Measurements from ENCODE around the gene CALB2. TPM values are rescaled to one million over a fixed set of nuclear protein-coding genes. Genes with fewer than 3 reads are reported as not detected.

The CALB2 gene
- total and polyA plus RNA-seq, 2 of the 4 experiments (the other 2 are of a cell fraction) = 0.18 to 0.32 TPM

- H3K9ac ChIP-seq (ENCODE audit: low read depth, low read length) = no peak overlapping the region
- TF ChIP-seq RFX5 (IDR thresholded peaks at IDR 0.05; ENCODE audit: low read depth, low read length) = no peak
- TF ChIP-seq USF2 (IDR thresholded peaks at IDR 0.05; ENCODE audit: low read depth, low read length) = 0 out of 2 replicates have a peak, but pooled peaks have one; percentile 12
- TF ChIP-seq SMC3 (IDR thresholded peaks at IDR 0.05; ENCODE audit: low read depth, low read length) = no peak
- TF ChIP-seq BHLHE40 (IDR thresholded peaks at IDR 0.05; ENCODE audit: low read depth, low read length) = no peak
- TF ChIP-seq CTCF (conservative IDR thresholded peaks at IDR 0.05; ENCODE audit: low read depth, low read length) = no peak
- TF ChIP-seq MAZ (IDR thresholded peaks at IDR 0.05; ENCODE audit: borderline replicate concordance, low read depth, low read length) = no peak
- no peak overlapping the region for H3K14ac ChIP-seq (replicated peaks; ENCODE audit: low read depth, low read length)
- ATAC-seq (ENCODE audit: low read depth) (peak; percentile 93), DNase-seq (peak; percentile 90)
- no peak overlapping the region for H2BK5ac ChIP-seq (ENCODE audit: low read depth, low read length, poor library complexity, severe bottlenecking)
- H3K36me3 ChIP-seq (ENCODE audit: control insufficient read depth, insufficient read depth, low read length) = no peaks in the 10 kb centered on the region
- H3K23ac ChIP-seq (ENCODE audit: low read depth, low read length) = no peak overlapping the region
- no peaks in the 10 kb centered on the region for H3K9me1 ChIP-seq (ENCODE audit: insufficient read depth, low read length)
- no TSS peak for BruUV-seq (replicated peaks)
- in situ Hi-C loops (cut with MboI; ENCODE audit: low sequenced_read_pairs) = no loop called here
- no peak overlapping the region for H3K27ac ChIP-seq (ENCODE audit: insufficient read depth, low read length)
- H2AFZ ChIP-seq (replicated peaks; ENCODE audit: low read length, poor library complexity) = peak overlapping the region; percentile 77
- no peak overlapping the region for H4K8ac ChIP-seq (ENCODE audit: low read depth in 2 of 2, low read length in 2 of 2)
- intact Hi-C loops (cut with micrococcal nuclease) = no loop called here
- no peaks in the 10 kb centered on the region for H3K79me1 ChIP-seq (ENCODE audit: low read depth in 1 of 2, low read length in 2 of 2)
- H4K91ac ChIP-seq (ENCODE audit: insufficient read depth, low read depth, low read length) = no peak overlapping the region
- WGBS, 2 experiments (ENCODE audit: extremely low coverage in 2 of 2, insufficient read length in 1 of 2) = 5% methylated on average over 35 of the region's 48 CpGs; no CpG with 5 or more reads in 1 of the 2 experiments
- no peak overlapping the region for H2AK5ac ChIP-seq (ENCODE audit: low read depth, low read length)
- H2BK120ac ChIP-seq (ENCODE audit: low read depth, low read length) = no peak overlapping the region
- peak overlapping the region; percentile 40 for H3K4me2 ChIP-seq (ENCODE audit: low read depth, low read length)
- POLR2A ChIA-PET (ENCODE audit: unreplicated experiment) = no interaction called here
- peak overlapping the region; percentile 17; the same call in 1 of the 2 replicates for H3K4me3 ChIP-seq (ENCODE audit: insufficient read depth, low read depth, low read length)
- H3K9me3 ChIP-seq (ENCODE audit: control insufficient read depth, insufficient read depth, low read length) = no peaks in the 10 kb centered on the region
- H3K27me3 ChIP-seq (ENCODE audit: control insufficient read depth, insufficient read depth, low read length) = peaks cover 20% of the 10 kb centered on the region
- no peaks in the 10 kb centered on the region for H4K20me1 ChIP-seq (ENCODE audit: insufficient read depth, low read length)
- H3K4me1 ChIP-seq (ENCODE audit: control insufficient read depth, insufficient read depth, low read length) = no peaks in the 10 kb centered on the region
- H2AK9ac ChIP-seq (replicated peaks; ENCODE audit: low read depth, low read length, poor library complexity) = no peak overlapping the region
- CTCF ChIA-PET = no interaction called here
- H3K4ac ChIP-seq (ENCODE audit: low read depth, low read length) = no peak overlapping the region
- no peak overlapping the region for H3K18ac ChIP-seq (ENCODE audit: low read depth, low read length)
- no peak overlapping the region for H3K56ac ChIP-seq (ENCODE audit: extremely low read depth, insufficient read depth, low read length)
- H2BK20ac ChIP-seq (ENCODE audit: low read depth, low read length) = no peak overlapping the region
- no peak overlapping the region for H2BK15ac ChIP-seq (ENCODE audit: low read depth, low read length)
- dilution Hi-C loops (cut with HindIII; ENCODE audit: low sequenced_read_pairs, unreplicated experiment) = no loop called here
- H4K5ac ChIP-seq (ENCODE audit: low read depth, low read length) = no peak overlapping the region
Measured at GRCh38 chr16:71426069-71426879, 67.8 kb downstream of the CALB2 start.
